ENCODE results near the gene A2ML1.
"Not testable (repeated sequence)": the region's sequence is repeated elsewhere in the genome, so short reads cannot be mapped to it uniquely, and the experiment has no call there.

Gene A2ML1

GRCh38 chr12:8822298-8822697 lies at the start of gene A2ML1:
Gene A2ML1 (plus strand): TSS chr12:8822621. CDS start chr12:8822652, 31 bp downstream.
- no peak for DNase-seq

- no peak for DNase-seq
Observed at GRCh38 chr12:8773461-8773860, 49.0 kb upstream of the A2ML1 start.

GRCh38 chr12:8779281-8779680 lies 43.1 kb upstream of the A2ML1 start:
- DNase-seq: no peak

GRCh38 chr12:8779862-8780261 lies 42.6 kb upstream of the A2ML1 start:
- DNase-seq: no peak

- DNase-seq: peak in 1 of 2 donors; percentile 14
Observed at GRCh38 chr12:8780389-8780788, 42.0 kb upstream of the A2ML1 start.

- DNase-seq: no peak
Observed at GRCh38 chr12:8781381-8782127, 40.9 kb upstream of the A2ML1 start.

GRCh38 chr12:8784290-8784888 lies 38.0 kb upstream of the A2ML1 start:
- DNase-seq: no peak

- no peak for DNase-seq
Observed at GRCh38 chr12:8785499-8785898, 36.9 kb upstream of the A2ML1 start.

GRCh38 chr12:8787206-8787605 lies 35.2 kb upstream of the A2ML1 start:
- DNase-seq: not testable (repeated sequence)

- DNase-seq: not testable (repeated sequence)
Observed at GRCh38 chr12:8788706-8789105, 33.7 kb upstream of the A2ML1 start.

GRCh38 chr12:8789341-8790013 lies 32.9 kb upstream of the A2ML1 start:
- DNase-seq: not testable (repeated sequence)

- DNase-seq: not testable (repeated sequence)
Observed at GRCh38 chr12:8793226-8793625, 29.2 kb upstream of the A2ML1 start.

- not testable (repeated sequence) for DNase-seq
Observed at GRCh38 chr12:8794611-8795010, 27.8 kb upstream of the A2ML1 start.

- DNase-seq: no peak
Observed at GRCh38 chr12:8796831-8797626, 25.4 kb upstream of the A2ML1 start.

GRCh38 chr12:8801213-8801612 lies 21.2 kb upstream of the A2ML1 start:
- not testable (repeated sequence) for DNase-seq

GRCh38 chr12:8804833-8805232 lies 17.6 kb upstream of the A2ML1 start:
- DNase-seq: not testable (repeated sequence)

GRCh38 chr12:8805487-8805886 lies 16.9 kb upstream of the A2ML1 start:
- DNase-seq: not testable (repeated sequence)

- DNase-seq: not testable (repeated sequence)
Observed at GRCh38 chr12:8807084-8807483, 15.3 kb upstream of the A2ML1 start.

- not testable (repeated sequence) for DNase-seq
Observed at GRCh38 chr12:8810112-8810511, 12.3 kb upstream of the A2ML1 start.

- no peak for DNase-seq
Observed at GRCh38 chr12:8813572-8814357, 8.7 kb upstream of the A2ML1 start.

GRCh38 chr12:8816448-8817050 lies 5.9 kb upstream of the A2ML1 start:
- no peak for DNase-seq

- DNase-seq: no peak
Observed at GRCh38 chr12:8817856-8818255, 4.6 kb upstream of the A2ML1 start.

Measured in CD4-positive, alpha-beta T cell treated with Interferon alpha-2 for 1 hour (primary cell).